Astrocyte (in vitro differentiated cells and primary cell): ENCODE measurements around the gene ZNF678. TPM values are rescaled to one million over a fixed set of nuclear protein-coding genes. Genes with fewer than 3 reads are reported as not detected.

ENCODE experiments used
- DNase-seq: peaks from one replicate; pipeline ENCODE4 v3.0.0-alpha.2; 2010; ENCODE audit warnings: low read depth
- FAIRE-seq: peaks from 2 replicates; lab custom pipeline; 2011; peaks lifted over from hg19 to GRCh38; lab: Jason Lieb, UNC
- H2AFZ ChIP-seq: 2 replicates; pipeline ENCODE4 v1.6.0; 2012; ENCODE audit warnings: low read depth, low read length, inconsistent platforms
- H3K27ac ChIP-seq: 2 replicates; pipeline ENCODE4 v1.5.1; 2011; ENCODE audit warnings: low read depth, low read length, inconsistent platforms
- H3K27me3 ChIP-seq: 2 replicates; pipeline ENCODE4 v1.6.0; 2011; ENCODE audit warnings: low read length, inconsistent platforms; ENCODE audit not compliant: insufficient read depth
- H3K36me3 ChIP-seq: 2 replicates; pipeline ENCODE4 v1.5.1; 2011; ENCODE audit warnings: low read length, inconsistent platforms; ENCODE audit not compliant: insufficient read depth
- H3K4me1 ChIP-seq: 2 replicates; pipeline ENCODE4 v1.5.1; 2011; ENCODE audit warnings: low read length, inconsistent platforms; ENCODE audit not compliant: insufficient read depth
- H3K4me2 ChIP-seq: 2 replicates; pipeline ENCODE4 v1.6.0; 2012; ENCODE audit warnings: low read length, inconsistent platforms
- H3K4me3 ChIP-seq: 2 replicates; pipeline ENCODE4 v1.5.1; 2011; ENCODE audit warnings: low read depth, mild to moderate bottlenecking, low read length, inconsistent platforms; ENCODE audit not compliant: insufficient read depth
- H3K79me2 ChIP-seq: 2 replicates; pipeline ENCODE4 v1.6.0; 2012; ENCODE audit warnings: mild to moderate bottlenecking, low read length, inconsistent platforms; ENCODE audit not compliant: insufficient read depth
- H3K9ac ChIP-seq: 2 replicates; pipeline ENCODE4 v1.6.0; 2012; ENCODE audit warnings: mild to moderate bottlenecking, low read length, inconsistent platforms
- H3K9me3 ChIP-seq: 2 replicates; pipeline ENCODE4 v1.5.1; 2012; ENCODE audit warnings: low read depth, mild to moderate bottlenecking, low read length, inconsistent platforms; ENCODE audit not compliant: insufficient read depth
- H4K20me1 ChIP-seq: 2 replicates; pipeline ENCODE4 v1.6.0; 2012; ENCODE audit warnings: low read length, inconsistent platforms; ENCODE audit not compliant: insufficient read depth
- H3K27ac Mint-ChIP-seq: one replicate; pipeline ENCODE4 v1.8.0; 2021; ENCODE audit warnings: mild to moderate bottlenecking, mixed read lengths; ENCODE audit not compliant: unreplicated experiment
- H3K27me3 Mint-ChIP-seq: one replicate; pipeline ENCODE4 v1.8.0; 2021; ENCODE audit warnings: low read depth, mixed read lengths; ENCODE audit not compliant: unreplicated experiment
- H3K36me3 Mint-ChIP-seq: one replicate; pipeline ENCODE4 v1.8.0; 2021; ENCODE audit warnings: low read depth, mixed read lengths; ENCODE audit not compliant: unreplicated experiment
- H3K4me1 Mint-ChIP-seq: one replicate; pipeline ENCODE4 v1.8.0; 2021; ENCODE audit warnings: low read depth, mixed read lengths; ENCODE audit not compliant: unreplicated experiment
- H3K4me3 Mint-ChIP-seq: one replicate; pipeline ENCODE4 v1.8.0; 2021; ENCODE audit warnings: mild to moderate bottlenecking, moderate library complexity, mixed read lengths; ENCODE audit not compliant: unreplicated experiment
- H3K9me3 Mint-ChIP-seq: one replicate; pipeline ENCODE4 v1.8.0; 2021; ENCODE audit warnings: mild to moderate bottlenecking, mixed read lengths; ENCODE audit not compliant: unreplicated experiment
- CTCF ChIP-seq: IDR thresholded peaks from 2 replicates; pipeline ENCODE4 v1.5.1; 2011; ENCODE audit warnings: low read depth, mild to moderate bottlenecking, inconsistent platforms, low read length, moderate library complexity; ENCODE audit not compliant: insufficient read depth
- EZH2 ChIP-seq: IDR thresholded peaks from 2 replicates; pipeline ENCODE4 v1.6.1; 2012; ENCODE audit warnings: mild to moderate bottlenecking, low read length, inconsistent platforms; ENCODE audit not compliant: insufficient read depth
- total RNA-seq: library from RNA; stranded (reverse); gene quantifications from 2 replicates; pipeline ENCODE4 v1.2.1, GENCODE V29; 2021

The ZNF678 gene
- total RNA-seq, 1 donor from 2014 or later, result 5.4 TPM

- Mint-ChIP-seq H3K27ac (no peak overlapping the region), H3K36me3 (no peaks in the 10 kb centered on the region), H3K4me1 (no peaks in the 10 kb centered on the region), H3K27me3 (peaks cover 5% of the 10 kb centered on the region), H3K4me3 (no peak overlapping the region), H3K9me3 (peaks cover 9% of the 10 kb centered on the region)
- TF ChIP-seq CTCF, result no peak
- TF ChIP-seq EZH2, result no peak
- FAIRE-seq, result no peak
- Histone ChIP-seq H4K20me1 (no peaks in the 10 kb centered on the region), H3K27me3 (no peaks in the 10 kb centered on the region), H3K9ac (no peak overlapping the region), H3K4me1 (peaks cover 5% of the 10 kb centered on the region), H3K27ac (no peak overlapping the region), H2AFZ (no peak overlapping the region), H3K9me3 (peaks cover 3% of the 10 kb centered on the region), H3K36me3 (no peaks in the 10 kb centered on the region), H3K79me2 (no peaks in the 10 kb centered on the region), H3K4me3 (no peak overlapping the region), H3K4me2 (no peak overlapping the region)
- no peak for DNase-seq
These were observed 19.0 kb upstream of the ZNF678 start for GRCh38 chr1:227544067-227545050.

- TF ChIP-seq EZH2 (no peak), CTCF (no peak)
- Mint-ChIP-seq H3K9me3 (peaks cover 11% of the 10 kb centered on the region), H3K36me3 (no peaks in the 10 kb centered on the region), H3K27me3 (peaks cover 5% of the 10 kb centered on the region), H3K4me1 (no peaks in the 10 kb centered on the region), H3K4me3 (no peak overlapping the region), H3K27ac (no peak overlapping the region)
- H4K20me1 ChIP-seq, result no peaks in the 10 kb centered on the region
- H3K9ac ChIP-seq, result no peak overlapping the region
- H2AFZ ChIP-seq, result no peak overlapping the region
- H3K79me2 ChIP-seq, result no peaks in the 10 kb centered on the region
- no peak overlapping the region for H3K4me3 ChIP-seq
- no peak for FAIRE-seq
- peaks cover 3% of the 10 kb centered on the region for H3K9me3 ChIP-seq
- no peak overlapping the region for H3K27ac ChIP-seq
- no peaks in the 10 kb centered on the region for H3K27me3 ChIP-seq
- H3K36me3 ChIP-seq, result no peaks in the 10 kb centered on the region
- peaks cover 5% of the 10 kb centered on the region for H3K4me1 ChIP-seq
- no peak for DNase-seq
- no peak overlapping the region for H3K4me2 ChIP-seq
These were observed 18.0 kb upstream of the ZNF678 start for GRCh38 chr1:227545361-227545760.

- Histone ChIP-seq H3K27me3 (no peaks in the 10 kb centered on the region), H3K79me2 (no peaks in the 10 kb centered on the region), H3K9ac (no peak overlapping the region), H3K4me3 (no peak overlapping the region), H4K20me1 (no peaks in the 10 kb centered on the region), H3K27ac (no peak overlapping the region), H3K36me3 (no peaks in the 10 kb centered on the region), H2AFZ (no peak overlapping the region), H3K4me2 (no peak overlapping the region), H3K4me1 (peaks cover 5% of the 10 kb centered on the region), H3K9me3 (peaks cover 6% of the 10 kb centered on the region)
- Mint-ChIP-seq H3K9me3 (peaks cover 14% of the 10 kb centered on the region), H3K27ac (no peak overlapping the region), H3K4me1 (no peaks in the 10 kb centered on the region), H3K36me3 (no peaks in the 10 kb centered on the region), H3K27me3 (peaks cover 5% of the 10 kb centered on the region), H3K4me3 (no peak overlapping the region)
- no peak for DNase-seq
- FAIRE-seq, result no peak
- TF ChIP-seq CTCF (no peak), EZH2 (no peak)
These were observed 17.3 kb upstream of the ZNF678 start for GRCh38 chr1:227546059-227546458.
